ENCODE results near the gene AMOTL1.

DNA sequence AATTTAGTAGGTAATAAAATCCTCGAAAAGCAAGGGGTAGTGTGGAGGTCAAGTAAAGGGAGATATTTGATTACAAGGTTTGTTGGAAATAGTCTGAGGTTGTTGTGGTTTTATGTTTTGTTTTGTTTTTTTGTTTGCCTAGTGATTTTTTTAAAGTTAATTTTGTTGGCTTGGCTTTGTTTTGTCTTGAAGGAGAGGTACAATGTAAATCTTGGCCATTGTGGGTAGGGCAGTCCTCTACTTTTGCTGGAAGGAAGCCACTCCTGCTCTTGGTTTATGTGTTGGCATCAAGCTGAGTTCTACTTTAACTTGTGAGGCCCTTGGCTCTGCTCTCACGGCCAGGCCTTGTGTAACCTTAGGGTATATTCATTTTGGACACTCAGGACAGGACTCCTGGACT, 3.2 kb downstream of the AMOTL1 start:
- TF ChIP-seq, protein P1, sequence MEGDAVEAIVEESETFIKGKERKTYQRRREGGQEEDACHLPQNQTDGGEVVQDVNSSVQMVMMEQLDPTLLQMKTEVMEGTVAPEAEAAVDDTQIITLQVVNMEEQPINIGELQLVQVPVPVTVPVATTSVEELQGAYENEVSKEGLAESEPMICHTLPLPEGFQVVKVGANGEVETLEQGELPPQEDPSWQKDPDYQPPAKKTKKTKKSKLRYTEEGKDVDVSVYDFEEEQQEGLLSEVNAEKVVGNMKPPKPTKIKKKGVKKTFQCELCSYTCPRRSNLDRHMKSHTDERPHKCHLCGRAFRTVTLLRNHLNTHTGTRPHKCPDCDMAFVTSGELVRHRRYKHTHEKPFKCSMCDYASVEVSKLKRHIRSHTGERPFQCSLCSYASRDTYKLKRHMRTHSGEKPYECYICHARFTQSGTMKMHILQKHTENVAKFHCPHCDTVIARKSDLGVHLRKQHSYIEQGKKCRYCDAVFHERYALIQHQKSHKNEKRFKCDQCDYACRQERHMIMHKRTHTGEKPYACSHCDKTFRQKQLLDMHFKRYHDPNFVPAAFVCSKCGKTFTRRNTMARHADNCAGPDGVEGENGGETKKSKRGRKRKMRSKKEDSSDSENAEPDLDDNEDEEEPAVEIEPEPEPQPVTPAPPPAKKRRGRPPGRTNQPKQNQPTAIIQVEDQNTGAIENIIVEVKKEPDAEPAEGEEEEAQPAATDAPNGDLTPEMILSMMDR (IDR thresholded peaks at IDR 0.05; ENCODE audit: borderline replicate concordance, extremely low read depth, low read length, poor library complexity, severe bottlenecking) = no peak
- TF ChIP-seq EZH2 (IDR thresholded peaks at IDR 0.05; ENCODE audit: borderline replicate concordance, low read depth, low read length, severe bottlenecking) = no peak
